Measurements from ENCODE around the gene PLEKHG5.
"Not testable (repeated sequence)": the region's sequence is repeated elsewhere in the genome, so short reads cannot be mapped to it uniquely, and the experiment has no call there.

PLEKHG5 gene

GRCh38 chr1:6495540-6496364 is 4.3 kb upstream of the PLEKHG5 start:
- no peak for DNase-seq (ENCODE audit: low spot score)

GRCh38 chr1:6495041-6495441 is 3.6 kb upstream of the PLEKHG5 start:
- DNase-seq (ENCODE audit: low spot score) = no peak

- DNase-seq (ENCODE audit: low spot score) = no peak
These were observed 3.2 kb upstream of the PLEKHG5 start for GRCh38 chr1:6494627-6495026.

- DNase-seq (ENCODE audit: low spot score) = not testable (repeated sequence)
These were observed 2.4 kb upstream of the PLEKHG5 start for GRCh38 chr1:6493834-6494223.

GRCh38 chr1:6491966-6492365 is 499 bp upstream of the PLEKHG5 start:
- DNase-seq (ENCODE audit: low spot score) = no peak

- DNase-seq (ENCODE audit: low spot score) = no peak
These were observed 402 bp downstream of the PLEKHG5 start for GRCh38 chr1:6491081-6491449.

GRCh38 chr1:6490181-6491080 is 1.0 kb downstream of the PLEKHG5 start:
- DNase-seq (ENCODE audit: low spot score) = peak; percentile 86

GRCh38 chr1:6489799-6490180 is 1.7 kb downstream of the PLEKHG5 start:
- DNase-seq (ENCODE audit: low spot score) = peak; percentile 87

GRCh38 chr1:6489383-6489765 is 2.1 kb downstream of the PLEKHG5 start:
- DNase-seq (ENCODE audit: low spot score) = no peak

GRCh38 chr1:6488602-6489382 is 2.7 kb downstream of the PLEKHG5 start:
- no peak for DNase-seq (ENCODE audit: low spot score)

- no peak for DNase-seq (ENCODE audit: low spot score)
These were observed 3.5 kb downstream of the PLEKHG5 start for GRCh38 chr1:6487804-6488484.

- peak; percentile 88 for DNase-seq (ENCODE audit: low spot score)
These were observed 4.9 kb downstream of the PLEKHG5 start for GRCh38 chr1:6486433-6487011.

GRCh38 chr1:6485168-6486101 is 6.0 kb downstream of the PLEKHG5 start:
- peak; percentile 32 for DNase-seq (ENCODE audit: low spot score)

GRCh38 chr1:6484826-6485167 is 6.7 kb downstream of the PLEKHG5 start:
- DNase-seq (ENCODE audit: low spot score) = no peak

GRCh38 chr1:6483761-6484117 is 7.7 kb downstream of the PLEKHG5 start:
- DNase-seq (ENCODE audit: low spot score) = no peak

GRCh38 chr1:6483017-6483760 is 8.3 kb downstream of the PLEKHG5 start:
- DNase-seq (ENCODE audit: low spot score) = no peak

- DNase-seq (ENCODE audit: low spot score) = no peak
These were observed 9.6 kb downstream of the PLEKHG5 start for GRCh38 chr1:6481820-6482219.

- DNase-seq (ENCODE audit: low spot score) = no peak
These were observed 14.2 kb downstream of the PLEKHG5 start for GRCh38 chr1:6477039-6477820.

- DNase-seq (ENCODE audit: low spot score) = no peak
These were observed 15.0 kb downstream of the PLEKHG5 start for GRCh38 chr1:6476483-6476882.
